ENCODE measurements around the gene BCDIN3D.

GRCh38 chr12:49791700-49792099, 51.2 kb downstream of the BCDIN3D start:
- no peak for TF ChIP-seq JUN (CRISPR knock-in tag; IDR thresholded peaks at IDR 0.05)
- no peak for TF ChIP-seq CTCF (IDR thresholded peaks at IDR 0.05)
- no peak for TF ChIP-seq ZMAT4 (CRISPR knock-in tag; IDR thresholded peaks at IDR 0.05)

Measured in WTC11 (cell line).